ENCODE data around the gene TRABD2A. TPM values are rescaled to one million over a fixed set of nuclear protein-coding genes. Genes with fewer than 3 reads are reported as not detected.

The TRABD2A gene
- total RNA-seq, 1 donor from 2014 or later, result 1.0 TPM

DNA sequence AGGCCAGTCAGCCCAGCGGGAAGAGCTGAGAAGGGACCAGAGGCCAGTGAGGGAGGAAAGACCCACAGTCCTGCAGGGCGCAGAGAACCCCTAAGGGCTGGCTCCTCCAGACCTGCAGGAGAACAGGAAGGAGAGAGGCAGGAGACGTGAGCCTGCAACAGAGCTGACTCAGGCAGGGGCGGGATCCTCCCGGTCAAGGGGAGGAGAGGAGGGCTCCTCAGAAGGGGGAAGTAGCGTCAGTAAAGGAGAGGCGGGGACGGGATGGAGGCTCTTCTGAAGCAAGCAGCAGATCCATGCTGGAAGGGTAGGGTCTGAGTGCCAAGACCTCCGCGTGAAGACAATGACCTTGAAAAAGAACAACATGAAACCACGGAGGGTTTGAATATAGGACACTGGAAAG is 50.8 kb downstream of the TRABD2A start:
- H3K27me3 ChIP-seq (ENCODE audit: control insufficient read depth in 3 of 3, insufficient read depth in 3 of 3, low read length in 3 of 3), result peaks cover 4 to 13% (median 6%) of the 10 kb centered on the region in 3 donors
- no peaks in the 10 kb centered on the region for H3K36me3 ChIP-seq (ENCODE audit: control insufficient read depth in 3 of 3, insufficient read depth in 3 of 3, low read length in 3 of 3)
- no peak overlapping the region for H3K27ac ChIP-seq (ENCODE audit: low read depth, low read length)
- H3K9me3 ChIP-seq (ENCODE audit: control insufficient read depth in 3 of 3, low read length in 3 of 3), result no peaks in the 10 kb centered on the region
- H3K4me3 ChIP-seq (ENCODE audit: low read length in 3 of 3), result no peak overlapping the region
- no peaks in the 10 kb centered on the region for H3K4me1 ChIP-seq (ENCODE audit: control insufficient read depth in 3 of 3, insufficient read depth in 3 of 3, low read length in 3 of 3)
- no peak overlapping the region for H3K9ac ChIP-seq (ENCODE audit: low read depth in 1 of 3, low read length in 3 of 3)

DNA sequence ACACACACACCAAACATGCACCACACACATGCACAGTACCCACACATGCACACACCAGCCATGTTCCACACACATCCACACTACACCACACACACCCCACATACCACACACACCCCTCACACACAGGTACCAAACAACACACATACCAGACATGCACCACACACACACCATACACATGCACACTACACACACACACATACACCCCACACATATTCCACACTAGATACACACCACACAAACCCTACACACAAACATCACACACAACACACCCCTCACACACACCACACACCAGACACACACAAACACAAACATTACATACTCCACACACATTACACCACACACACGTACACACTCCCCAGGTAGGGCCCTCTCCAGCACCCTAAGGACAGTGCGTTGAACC is 51.2 kb downstream of the TRABD2A start:
- Histone ChIP-seq H3K4me1 (ENCODE audit: control insufficient read depth in 3 of 3, insufficient read depth in 3 of 3, low read length in 3 of 3) (no peaks in the 10 kb centered on the region), H3K4me3 (ENCODE audit: low read length in 3 of 3) (no peak overlapping the region), H3K9me3 (ENCODE audit: control insufficient read depth in 3 of 3, low read length in 3 of 3) (no peaks in the 10 kb centered on the region), H3K9ac (ENCODE audit: low read depth in 1 of 3, low read length in 3 of 3) (no peak overlapping the region), H3K27ac (ENCODE audit: low read depth, low read length) (no peak overlapping the region), H3K36me3 (ENCODE audit: control insufficient read depth in 3 of 3, insufficient read depth in 3 of 3, low read length in 3 of 3) (no peaks in the 10 kb centered on the region), H3K27me3 (ENCODE audit: control insufficient read depth in 3 of 3, insufficient read depth in 3 of 3, low read length in 3 of 3) (peaks cover 4 to 13% (median 6%) of the 10 kb centered on the region in 3 donors)

DNA sequence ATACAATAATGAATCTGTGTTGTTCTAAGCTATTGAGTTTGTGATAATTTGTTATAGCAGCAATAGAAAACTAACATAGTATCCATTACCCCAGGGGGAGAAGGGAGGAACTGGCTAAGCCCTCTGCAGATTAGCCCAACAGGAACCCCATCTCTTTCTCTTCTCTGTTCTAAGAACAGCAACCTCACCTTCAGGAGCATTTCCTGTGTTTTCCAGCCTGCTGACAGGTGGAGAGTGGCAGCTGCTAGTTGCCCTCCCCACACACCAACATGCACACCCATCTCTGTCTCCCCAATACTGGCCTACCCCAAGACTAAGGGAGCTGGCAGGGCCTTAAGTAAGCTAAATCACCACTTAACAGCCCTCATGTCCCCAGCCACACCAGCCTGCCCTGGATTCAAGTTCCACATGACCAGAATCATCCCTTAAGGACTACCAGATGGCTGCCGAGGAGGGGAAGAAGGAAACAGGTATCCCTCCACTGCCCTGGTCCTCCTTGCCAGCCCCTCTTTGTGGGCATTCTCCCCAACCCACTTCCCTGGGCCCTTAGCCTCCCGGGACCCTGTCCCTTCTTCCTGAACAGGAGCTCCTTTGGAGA is 52.8 kb downstream of the TRABD2A start:
- Histone ChIP-seq H3K27ac (ENCODE audit: low read depth, low read length) (no peak overlapping the region), H3K36me3 (ENCODE audit: control insufficient read depth in 3 of 3, insufficient read depth in 3 of 3, low read length in 3 of 3) (no peaks in the 10 kb centered on the region), H3K4me1 (ENCODE audit: control insufficient read depth in 3 of 3, insufficient read depth in 3 of 3, low read length in 3 of 3) (no peaks in the 10 kb centered on the region), H3K9ac (ENCODE audit: low read depth in 1 of 3, low read length in 3 of 3) (no peak overlapping the region), H3K9me3 (ENCODE audit: control insufficient read depth in 3 of 3, low read length in 3 of 3) (no peaks in the 10 kb centered on the region), H3K4me3 (ENCODE audit: low read length in 3 of 3) (no peak overlapping the region), H3K27me3 (ENCODE audit: control insufficient read depth in 3 of 3, insufficient read depth in 3 of 3, low read length in 3 of 3) (peaks cover 4 to 13% (median 6%) of the 10 kb centered on the region in 3 donors)

DNA sequence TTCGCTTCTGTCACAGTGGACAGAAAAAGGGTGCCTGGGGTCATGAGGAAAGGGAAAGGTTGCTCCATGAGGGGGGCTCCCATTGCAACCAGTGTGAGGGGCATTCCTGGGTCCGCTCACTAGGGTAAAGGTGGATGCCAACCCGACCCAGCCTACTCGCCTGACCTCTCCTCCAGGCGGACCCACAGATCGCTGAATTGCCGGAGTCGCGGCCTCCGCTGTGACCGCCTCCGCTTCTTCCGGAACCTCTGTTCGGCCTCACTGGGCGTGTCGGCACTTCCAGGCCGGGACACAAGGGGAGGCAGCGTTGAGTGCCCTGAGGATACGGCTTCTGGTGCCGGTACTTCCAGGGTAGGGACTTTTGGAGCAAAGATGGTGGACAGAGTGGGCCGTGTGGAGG is 57.1 kb downstream of the TRABD2A start:
- Histone ChIP-seq H3K4me1 (ENCODE audit: control insufficient read depth in 3 of 3, insufficient read depth in 3 of 3, low read length in 3 of 3) (no peaks in the 10 kb centered on the region), H3K36me3 (ENCODE audit: control insufficient read depth in 3 of 3, insufficient read depth in 3 of 3, low read length in 3 of 3) (no peaks in the 10 kb centered on the region), H3K9me3 (ENCODE audit: control insufficient read depth in 3 of 3, low read length in 3 of 3) (no peaks in the 10 kb centered on the region), H3K9ac (ENCODE audit: low read depth in 1 of 3, low read length in 3 of 3) (no peak overlapping the region), H3K27me3 (ENCODE audit: control insufficient read depth in 3 of 3, insufficient read depth in 3 of 3, low read length in 3 of 3) (peaks cover 0 to 5% (median 0%) of the 10 kb centered on the region in 3 donors), H3K4me3 (ENCODE audit: low read length in 3 of 3) (no peak overlapping the region), H3K27ac (ENCODE audit: low read depth, low read length) (no peak overlapping the region)

DNA sequence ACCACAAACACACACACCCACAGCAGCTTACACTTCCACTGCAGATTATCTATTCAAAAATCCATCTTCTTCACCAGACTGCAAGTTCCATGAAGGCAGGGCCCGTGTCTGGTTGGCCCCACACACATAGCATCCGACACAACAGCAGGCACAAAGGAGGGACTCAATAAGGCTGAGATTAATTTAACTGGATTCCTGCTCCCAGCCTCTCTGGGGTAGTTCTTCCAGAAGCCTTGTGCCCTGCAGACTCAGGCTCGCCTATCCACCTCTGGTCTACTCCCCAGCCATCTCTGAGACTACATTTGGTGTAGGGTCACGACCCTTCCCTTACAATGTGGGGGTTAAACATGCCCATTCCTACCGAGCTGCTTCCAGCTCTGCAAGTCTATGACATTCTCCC is 57.7 kb downstream of the TRABD2A start:
- no peak overlapping the region for H3K27ac ChIP-seq (ENCODE audit: low read depth, low read length)

DNA sequence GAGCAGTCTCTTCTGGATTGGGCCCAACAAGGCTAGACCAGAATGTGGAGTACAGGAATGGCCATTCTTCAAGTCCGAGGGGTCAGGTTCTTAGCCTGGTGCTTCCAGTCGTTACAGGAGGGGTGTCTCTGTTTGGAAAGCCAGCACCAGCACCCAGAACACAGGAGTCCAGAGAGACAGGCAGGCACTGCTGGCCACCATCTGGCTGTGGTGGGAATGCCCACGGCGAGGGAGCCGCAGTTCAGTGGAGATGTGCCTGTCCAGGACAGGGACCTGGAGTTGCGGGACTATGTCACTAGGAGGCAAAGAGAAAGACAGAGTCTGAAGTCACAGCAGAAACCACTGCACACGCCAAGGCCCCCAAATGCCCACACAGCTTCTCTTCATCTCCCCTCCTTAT is 59.1 kb downstream of the TRABD2A start:
- no peak overlapping the region for H3K4me3 ChIP-seq (ENCODE audit: low read length in 3 of 3)
- H3K4me1 ChIP-seq (ENCODE audit: control insufficient read depth in 3 of 3, insufficient read depth in 3 of 3, low read length in 3 of 3), result no peaks in the 10 kb centered on the region
- H3K9me3 ChIP-seq (ENCODE audit: control insufficient read depth in 3 of 3, low read length in 3 of 3), result no peaks in the 10 kb centered on the region
- no peaks in the 10 kb centered on the region for H3K36me3 ChIP-seq (ENCODE audit: control insufficient read depth in 3 of 3, insufficient read depth in 3 of 3, low read length in 3 of 3)
- no peak overlapping the region for H3K9ac ChIP-seq (ENCODE audit: low read depth in 1 of 3, low read length in 3 of 3)
- H3K27ac ChIP-seq (ENCODE audit: low read depth, low read length), result no peak overlapping the region
- H3K27me3 ChIP-seq (ENCODE audit: control insufficient read depth in 3 of 3, insufficient read depth in 3 of 3, low read length in 3 of 3), result no peaks in the 10 kb centered on the region

More for the DNA sequence above, 57.7 kb downstream of the TRABD2A start:
- no peak overlapping the region for H3K9ac ChIP-seq (ENCODE audit: low read depth in 1 of 3, low read length in 3 of 3)
- no peaks in the 10 kb centered on the region for H3K27me3 ChIP-seq (ENCODE audit: control insufficient read depth in 3 of 3, insufficient read depth in 3 of 3, low read length in 3 of 3)
- no peak overlapping the region for H3K4me3 ChIP-seq (ENCODE audit: low read length in 3 of 3)
- H3K9me3 ChIP-seq (ENCODE audit: control insufficient read depth in 3 of 3, low read length in 3 of 3), result no peaks in the 10 kb centered on the region
- no peaks in the 10 kb centered on the region for H3K4me1 ChIP-seq (ENCODE audit: control insufficient read depth in 3 of 3, insufficient read depth in 3 of 3, low read length in 3 of 3)
- H3K36me3 ChIP-seq (ENCODE audit: control insufficient read depth in 3 of 3, insufficient read depth in 3 of 3, low read length in 3 of 3), result no peaks in the 10 kb centered on the region

DNA sequence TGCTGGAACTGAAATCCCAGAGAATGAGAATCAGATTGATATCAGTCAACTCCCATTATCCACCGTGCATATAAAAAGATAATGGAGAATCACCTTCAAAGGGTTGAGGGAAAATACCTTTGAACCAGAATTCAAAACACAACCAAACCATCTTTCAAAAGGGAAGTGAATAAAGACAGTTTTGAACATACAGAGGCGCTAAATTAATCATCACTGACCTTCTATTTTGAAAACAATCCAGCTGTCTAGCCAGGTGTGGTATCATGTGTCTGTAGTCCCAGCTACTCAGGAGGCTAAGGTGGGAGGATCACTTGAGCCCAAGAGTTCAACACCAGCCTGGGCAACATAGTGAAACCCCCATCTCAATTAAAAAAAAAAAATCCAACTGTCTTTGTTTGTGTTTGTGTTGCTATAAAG is 63.6 kb downstream of the TRABD2A start:
- Histone ChIP-seq H3K4me3 (ENCODE audit: low read length in 3 of 3) (no peak overlapping the region), H3K9me3 (ENCODE audit: control insufficient read depth in 3 of 3, low read length in 3 of 3) (no peaks in the 10 kb centered on the region), H3K9ac (ENCODE audit: low read depth in 1 of 3, low read length in 3 of 3) (no peak overlapping the region), H3K27ac (ENCODE audit: low read depth, low read length) (no peak overlapping the region), H3K27me3 (ENCODE audit: control insufficient read depth in 3 of 3, insufficient read depth in 3 of 3, low read length in 3 of 3) (peaks cover 0 to 3% (median 0%) of the 10 kb centered on the region in 3 donors), H3K4me1 (ENCODE audit: control insufficient read depth in 3 of 3, insufficient read depth in 3 of 3, low read length in 3 of 3) (no peaks in the 10 kb centered on the region), H3K36me3 (ENCODE audit: control insufficient read depth in 3 of 3, insufficient read depth in 3 of 3, low read length in 3 of 3) (no peaks in the 10 kb centered on the region)

DNA sequence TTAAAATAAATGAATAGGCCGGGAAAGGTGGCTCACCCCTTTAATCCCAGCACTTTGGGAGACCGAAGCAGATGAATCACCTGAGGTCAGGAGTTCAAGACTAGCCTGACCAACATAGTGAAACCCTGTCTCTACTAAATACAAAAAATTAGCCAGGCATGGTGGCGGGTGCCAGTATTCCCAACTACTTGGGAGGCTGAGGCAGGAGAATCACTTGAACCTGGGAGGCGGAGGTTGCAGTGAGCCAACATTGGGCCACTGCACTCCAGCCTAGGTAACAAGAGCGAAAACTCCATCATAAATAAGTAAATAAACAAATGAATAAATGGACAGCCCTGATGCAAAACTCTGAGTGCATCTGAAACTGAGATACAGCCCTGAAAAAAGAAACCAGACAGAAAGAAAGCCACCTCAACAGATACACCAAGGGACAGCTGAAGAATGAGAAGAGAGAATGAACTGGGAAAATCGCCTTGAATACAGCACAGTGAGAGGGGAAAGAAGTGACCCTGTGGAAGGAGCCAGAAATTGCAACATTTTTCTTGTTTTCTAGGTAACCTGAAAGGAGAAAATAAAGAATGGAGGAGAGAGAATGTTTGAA is 64.4 kb downstream of the TRABD2A start:
- Histone ChIP-seq H3K4me3 (ENCODE audit: low read length in 3 of 3) (no peak overlapping the region), H3K9ac (ENCODE audit: low read depth in 1 of 3, low read length in 3 of 3) (no peak overlapping the region), H3K9me3 (ENCODE audit: control insufficient read depth in 3 of 3, low read length in 3 of 3) (no peaks in the 10 kb centered on the region), H3K36me3 (ENCODE audit: control insufficient read depth in 3 of 3, insufficient read depth in 3 of 3, low read length in 3 of 3) (no peaks in the 10 kb centered on the region), H3K4me1 (ENCODE audit: control insufficient read depth in 3 of 3, insufficient read depth in 3 of 3, low read length in 3 of 3) (no peaks in the 10 kb centered on the region), H3K27ac (ENCODE audit: low read depth, low read length) (no peak overlapping the region), H3K27me3 (ENCODE audit: control insufficient read depth in 3 of 3, insufficient read depth in 3 of 3, low read length in 3 of 3) (peaks cover 0 to 3% (median 0%) of the 10 kb centered on the region in 3 donors)

DNA sequence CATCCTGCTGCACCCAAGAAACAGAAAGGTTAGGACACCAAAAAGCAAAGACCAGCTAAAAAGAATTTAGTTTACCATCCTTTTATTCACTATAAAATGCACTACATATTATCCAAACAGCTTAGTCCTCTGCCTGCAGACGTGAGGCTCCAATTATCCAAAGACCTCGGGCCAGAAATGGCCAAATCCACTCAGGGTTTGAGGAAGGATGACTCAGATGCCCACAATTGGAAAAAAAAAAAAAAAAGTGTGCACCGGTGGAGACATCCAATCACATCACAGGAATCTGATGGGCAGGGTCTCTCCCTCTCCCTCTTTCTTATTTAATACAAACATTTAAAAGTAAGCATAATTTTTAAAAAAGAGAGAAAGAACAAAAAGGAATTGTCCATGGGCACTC is 65.7 kb downstream of the TRABD2A start:
- Histone ChIP-seq H3K36me3 (ENCODE audit: control insufficient read depth in 3 of 3, insufficient read depth in 3 of 3, low read length in 3 of 3) (no peaks in the 10 kb centered on the region), H3K27ac (ENCODE audit: low read depth, low read length) (no peak overlapping the region)

DNA sequence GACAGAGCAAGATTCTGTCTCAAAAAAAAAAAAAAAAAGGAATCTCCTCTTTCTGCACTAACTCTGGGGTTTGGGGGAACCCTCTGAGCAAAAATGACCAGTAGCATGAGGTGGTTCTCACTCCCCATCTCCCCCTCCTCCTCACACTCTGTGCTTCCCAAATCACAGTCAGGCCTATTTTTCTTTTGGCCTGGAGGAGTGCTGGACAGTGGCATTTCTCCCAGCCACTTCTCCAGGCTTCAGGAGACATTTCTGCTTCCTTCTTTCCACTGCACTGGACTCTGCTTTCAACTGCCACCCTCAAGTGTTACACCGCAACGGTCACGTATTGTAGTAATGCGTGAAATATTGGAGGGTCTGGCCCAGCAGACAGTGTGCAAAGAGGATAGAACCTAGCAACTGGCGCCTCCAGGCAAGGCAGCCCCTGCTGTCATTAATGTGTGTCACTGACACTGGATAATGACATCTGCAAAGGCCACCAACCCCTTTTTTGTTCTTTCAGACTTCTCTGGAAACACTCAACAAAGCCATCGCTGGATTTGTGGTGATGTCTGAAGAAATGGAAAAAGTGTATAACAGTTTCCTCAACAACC is 68.9 kb downstream of the TRABD2A start:
- Histone ChIP-seq H3K36me3 (ENCODE audit: control insufficient read depth in 3 of 3, insufficient read depth in 3 of 3, low read length in 3 of 3) (no peaks in the 10 kb centered on the region), H3K4me3 (ENCODE audit: low read length in 3 of 3) (no peak overlapping the region), H3K4me1 (ENCODE audit: control insufficient read depth in 3 of 3, insufficient read depth in 3 of 3, low read length in 3 of 3) (no peaks in the 10 kb centered on the region), H3K9ac (ENCODE audit: low read depth in 1 of 3, low read length in 3 of 3) (no peak overlapping the region), H3K9me3 (ENCODE audit: control insufficient read depth in 3 of 3, low read length in 3 of 3) (no peaks in the 10 kb centered on the region), H3K27me3 (ENCODE audit: control insufficient read depth in 3 of 3, insufficient read depth in 3 of 3, low read length in 3 of 3) (peaks cover 0 to 3% (median 2%) of the 10 kb centered on the region in 3 donors), H3K27ac (ENCODE audit: low read depth, low read length) (no peak overlapping the region)

More for the DNA sequence above, 65.7 kb downstream of the TRABD2A start:
- Histone ChIP-seq H3K9me3 (ENCODE audit: control insufficient read depth in 3 of 3, low read length in 3 of 3) (no peaks in the 10 kb centered on the region), H3K9ac (ENCODE audit: low read depth in 1 of 3, low read length in 3 of 3) (no peak overlapping the region), H3K4me3 (ENCODE audit: low read length in 3 of 3) (no peak overlapping the region), H3K4me1 (ENCODE audit: control insufficient read depth in 3 of 3, insufficient read depth in 3 of 3, low read length in 3 of 3) (no peaks in the 10 kb centered on the region), H3K27me3 (ENCODE audit: control insufficient read depth in 3 of 3, insufficient read depth in 3 of 3, low read length in 3 of 3) (peaks cover 0 to 3% (median 0%) of the 10 kb centered on the region in 3 donors)

Measured in skeletal muscle tissue (tissue), 4 donors.